ENCODE data around the gene HTR1D.

Gene HTR1D

GRCh38 chr1:23184212-23184934, 32.9 kb downstream of the HTR1D start:
- peak; percentile 76 to 81 for DNase-seq

GRCh38 chr1:23179862-23180261, 37.4 kb downstream of the HTR1D start:
- DNase-seq: no peak

GRCh38 chr1:23178950-23179349, 38.4 kb downstream of the HTR1D start:
- DNase-seq: peak in 1 of 2 experiments; percentile 26

GRCh38 chr1:23178414-23178813, 38.9 kb downstream of the HTR1D start:
- no peak for DNase-seq

GRCh38 chr1:23177438-23178380, 39.6 kb downstream of the HTR1D start:
- peak; percentile 29 to 74 for DNase-seq

- no peak for DNase-seq
These were observed 40.3 kb downstream of the HTR1D start for GRCh38 chr1:23177031-23177430.

GRCh38 chr1:23174426-23175110, 42.7 kb downstream of the HTR1D start:
- DNase-seq: no peak

- no peak for DNase-seq
These were observed 46.0 kb downstream of the HTR1D start for GRCh38 chr1:23171181-23171755.

GRCh38 chr1:23169727-23170335, 47.5 kb downstream of the HTR1D start:
- DNase-seq: peak; percentile 74 to 95

- DNase-seq: no peak
These were observed 48.1 kb downstream of the HTR1D start for GRCh38 chr1:23169195-23169575.

- DNase-seq: peak; percentile 71 to 93
These were observed 48.7 kb downstream of the HTR1D start, which contains the start of gene LUZP1 for GRCh38 chr1:23168445-23169194. LUZP1 (minus strand) TSS chr1:23168856.

GRCh38 chr1:23168079-23168444, 49.2 kb downstream of the HTR1D start:
- no peak for DNase-seq

- DNase-seq: peak in 1 of 2 experiments; percentile 50
These were observed 49.8 kb downstream of the HTR1D start for GRCh38 chr1:23167353-23168078.

- no peak for DNase-seq
These were observed 50.4 kb downstream of the HTR1D start for GRCh38 chr1:23166854-23167253.

- no peak for DNase-seq
These were observed 53.9 kb downstream of the HTR1D start for GRCh38 chr1:23163395-23163794.

GRCh38 chr1:23159963-23160877, 57.1 kb downstream of the HTR1D start:
- no peak for DNase-seq

GRCh38 chr1:23156940-23157339, 60.4 kb downstream of the HTR1D start:
- DNase-seq: peak in 1 of 2 experiments; percentile 12

GRCh38 chr1:23152966-23153684, 64.2 kb downstream of the HTR1D start:
- no peak for DNase-seq

GRCh38 chr1:23150742-23151141, 66.6 kb downstream of the HTR1D start:
- no peak for DNase-seq
